Umbilical cord (tissue), 2 donors: Measurements from ENCODE around the gene MPRIP. TPM values are rescaled to one million over a fixed set of nuclear protein-coding genes. Genes with fewer than 3 reads are reported as not detected.
"Not testable (repeated sequence)": the region's sequence is repeated elsewhere in the genome, so short reads cannot be mapped to it uniquely, and the experiment has no call there.

ENCODE experiments used
- DNase-seq: peaks from one replicate; pipeline ENCODE4 v3.0.0-alpha.2; 2015; ENCODE audit warnings: low spot score
- total RNA-seq: library from RNA; depleted of rRNA; stranded (reverse); fragments of >200 nt; gene quantifications from one replicate; pipeline ENCODE4 v1.2.3, GENCODE V29; 2014; ENCODE audit warnings: low replicate concordance; ENCODE audit not compliant: insufficient read depth

The MPRIP gene, protein sequence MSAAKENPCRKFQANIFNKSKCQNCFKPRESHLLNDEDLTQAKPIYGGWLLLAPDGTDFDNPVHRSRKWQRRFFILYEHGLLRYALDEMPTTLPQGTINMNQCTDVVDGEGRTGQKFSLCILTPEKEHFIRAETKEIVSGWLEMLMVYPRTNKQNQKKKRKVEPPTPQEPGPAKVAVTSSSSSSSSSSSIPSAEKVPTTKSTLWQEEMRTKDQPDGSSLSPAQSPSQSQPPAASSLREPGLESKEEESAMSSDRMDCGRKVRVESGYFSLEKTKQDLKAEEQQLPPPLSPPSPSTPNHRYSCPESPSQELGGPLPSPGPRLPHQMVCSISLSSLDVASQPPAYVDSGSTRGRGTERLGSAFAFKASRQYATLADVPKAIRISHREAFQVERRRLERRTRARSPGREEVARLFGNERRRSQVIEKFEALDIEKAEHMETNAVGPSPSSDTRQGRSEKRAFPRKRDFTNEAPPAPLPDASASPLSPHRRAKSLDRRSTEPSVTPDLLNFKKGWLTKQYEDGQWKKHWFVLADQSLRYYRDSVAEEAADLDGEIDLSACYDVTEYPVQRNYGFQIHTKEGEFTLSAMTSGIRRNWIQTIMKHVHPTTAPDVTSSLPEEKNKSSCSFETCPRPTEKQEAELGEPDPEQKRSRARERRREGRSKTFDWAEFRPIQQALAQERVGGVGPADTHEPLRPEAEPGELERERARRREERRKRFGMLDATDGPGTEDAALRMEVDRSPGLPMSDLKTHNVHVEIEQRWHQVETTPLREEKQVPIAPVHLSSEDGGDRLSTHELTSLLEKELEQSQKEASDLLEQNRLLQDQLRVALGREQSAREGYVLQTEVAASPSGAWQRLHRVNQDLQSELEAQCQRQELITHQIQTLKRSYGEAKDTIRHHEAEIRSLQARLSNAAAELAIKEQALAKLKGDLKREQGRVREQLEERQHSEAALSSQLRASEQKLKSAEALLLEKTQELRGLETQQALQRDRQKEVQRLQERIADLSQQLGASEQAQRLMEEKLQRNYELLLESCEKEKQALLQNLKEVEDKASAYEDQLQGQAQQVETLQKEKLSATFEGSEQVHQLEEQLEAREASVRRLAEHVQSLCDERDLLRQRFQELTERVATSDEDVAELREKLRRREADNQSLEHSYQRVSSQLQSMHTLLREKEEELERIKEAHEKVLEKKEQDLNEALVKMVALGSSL (N-terminal part only)
- 69.3 TPM for total RNA-seq

DNA sequence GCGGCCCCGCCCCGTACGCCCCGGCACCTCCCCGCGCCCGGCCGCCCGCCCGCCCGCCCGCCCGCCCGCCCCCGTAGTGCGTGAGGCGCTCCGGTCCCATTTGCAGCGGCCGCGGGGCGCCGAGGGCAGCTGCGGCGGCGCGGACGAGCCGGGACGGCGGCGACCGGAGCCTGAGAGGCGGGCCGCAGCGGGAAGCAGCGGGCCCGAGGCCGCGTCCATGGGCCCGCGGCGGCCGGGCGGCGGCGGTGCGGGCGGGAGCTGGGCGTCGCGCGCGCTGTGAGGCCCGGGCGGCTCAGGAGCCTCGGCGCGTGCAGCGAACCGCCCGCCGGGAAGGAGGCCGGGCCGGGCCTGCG lies at the start of gene MPRIP:
TSS of gene MPRIP (plus strand) at position 74 of the 353 bp plus-strand sequence. CDS start 392 bp downstream, outside the sequence.
- no peak for DNase-seq

DNA sequence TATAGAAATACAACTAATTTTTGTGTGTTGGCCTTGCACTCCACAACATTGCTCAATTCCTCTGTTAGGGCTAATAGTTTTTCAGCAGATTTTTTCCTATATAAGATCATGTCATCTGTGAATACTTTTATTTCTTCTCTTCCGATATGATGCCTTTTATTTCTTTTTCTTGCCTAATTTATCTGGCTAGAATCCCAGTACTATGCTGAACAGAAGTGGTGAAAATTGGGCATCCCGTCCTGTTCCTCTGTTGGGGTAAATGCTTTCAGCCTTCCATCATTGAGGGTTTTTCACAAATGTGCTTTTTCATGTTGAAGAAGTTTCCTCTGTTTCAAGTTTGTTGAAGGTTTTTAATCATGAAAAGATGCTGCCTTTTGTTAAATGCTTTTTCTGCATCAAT lies 47.6 kb upstream of the MPRIP start:
- peak; percentile 24 for DNase-seq

GRCh38 chr17:16995930-16996329 lies 46.3 kb upstream of the MPRIP start:
- no peak for DNase-seq

- not testable (repeated sequence) for DNase-seq
These were observed 45.5 kb upstream of the MPRIP start for GRCh38 chr17:16996726-16997125.

- no peak for DNase-seq
These were observed 44.5 kb upstream of the MPRIP start for GRCh38 chr17:16997514-16998429.

- DNase-seq, result no peak
These were observed 42.2 kb upstream of the MPRIP start for GRCh38 chr17:16999931-17000625.

DNA sequence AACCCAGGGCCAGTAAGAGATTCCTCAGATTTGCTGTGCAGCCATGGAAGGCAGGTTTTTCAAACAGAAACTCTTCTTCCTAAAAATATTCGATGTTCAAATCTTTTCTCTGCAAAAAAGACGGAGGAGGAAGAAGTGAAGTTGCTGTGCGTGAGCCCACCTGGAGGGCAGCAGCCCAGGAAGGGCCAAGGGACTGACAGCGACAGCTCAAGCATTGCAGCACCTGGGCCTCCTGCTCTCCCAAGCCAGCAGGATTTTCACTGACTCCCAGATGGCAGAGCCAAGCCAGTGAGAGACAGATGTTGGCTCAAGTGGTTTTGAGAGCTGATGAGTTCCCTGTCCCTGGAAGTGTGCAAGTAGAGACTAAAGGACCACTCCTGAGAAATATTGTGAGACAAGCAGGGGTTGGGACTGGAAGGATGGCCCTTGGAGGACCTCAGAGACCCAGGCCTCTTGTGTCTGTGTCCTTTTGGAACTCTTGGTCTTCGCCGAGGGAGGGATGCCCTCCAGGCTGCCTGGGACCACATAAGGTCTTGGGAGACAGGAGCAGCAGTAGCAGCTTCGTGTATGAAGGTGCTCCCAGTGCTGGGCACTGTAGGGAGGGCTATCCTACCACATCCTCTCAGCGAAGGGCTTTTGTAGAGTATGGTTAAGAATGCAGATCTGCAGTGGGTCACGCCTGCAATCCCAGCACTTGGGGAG lies 41.0 kb upstream of the MPRIP start:
- DNase-seq, result no peak

- DNase-seq, result peak; percentile 64
These were observed 40.3 kb upstream of the MPRIP start for GRCh38 chr17:17001874-17002520.

- DNase-seq, result not testable (repeated sequence)
These were observed 39.2 kb upstream of the MPRIP start for GRCh38 chr17:17002731-17003715.

- no peak for DNase-seq
These were observed 37.8 kb upstream of the MPRIP start for GRCh38 chr17:17004251-17004996.

GRCh38 chr17:17004997-17005614 lies 37.2 kb upstream of the MPRIP start:
- not testable (repeated sequence) for DNase-seq

GRCh38 chr17:17007891-17008290 lies 34.4 kb upstream of the MPRIP start:
- not testable (repeated sequence) for DNase-seq

- not testable (repeated sequence) for DNase-seq
These were observed 33.4 kb upstream of the MPRIP start for GRCh38 chr17:17008621-17009397.

DNA sequence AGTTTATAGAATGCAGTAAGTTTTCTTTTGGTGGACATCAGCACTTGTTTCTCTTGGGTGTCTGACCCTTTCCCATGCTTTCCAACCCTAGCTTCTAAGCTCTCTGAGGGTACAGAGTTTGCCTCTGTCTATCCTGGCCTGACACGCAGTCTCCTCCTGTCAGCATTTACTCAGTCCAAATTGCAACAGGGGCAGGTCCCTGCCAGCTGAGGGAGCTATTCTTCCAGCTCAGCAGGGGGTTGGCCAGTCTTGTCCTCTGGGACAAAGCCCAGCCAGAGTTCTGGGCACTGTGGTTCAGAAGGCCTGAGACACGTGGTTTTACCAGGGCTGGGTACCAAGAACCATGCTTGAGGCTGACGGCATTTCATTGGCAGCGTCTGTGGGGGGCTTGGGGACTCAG lies 32.3 kb upstream of the MPRIP start:
- DNase-seq, result not testable (repeated sequence)

GRCh38 chr17:17010545-17011034 lies 31.7 kb upstream of the MPRIP start:
- DNase-seq, result not testable (repeated sequence)
